HG02623 (cell line): ENCODE data around the gene HACL1.

ENCODE experiments used
- ATAC-seq: cut with Tn5 transposase; IDR thresholded peaks from one replicate; pipeline ENCODE4 v1.9.1; 2021; ENCODE audit warnings: moderate library complexity; ENCODE audit not compliant: unreplicated experiment

Gene HACL1

GRCh38 chr3:15531346-15531745, 70.0 kb downstream of the HACL1 start:
- no peak for ATAC-seq

GRCh38 chr3:15528854-15529537, 72.4 kb downstream of the HACL1 start:
- ATAC-seq, result no peak

GRCh38 chr3:15527031-15527459, 74.3 kb downstream of the HACL1 start:
- ATAC-seq, result no peak

- ATAC-seq, result no peak
These were observed 75.6 kb downstream of the HACL1 start for GRCh38 chr3:15525790-15526189.

GRCh38 chr3:15523660-15524417, 77.5 kb downstream of the HACL1 start:
- ATAC-seq, result no peak

- ATAC-seq, result no peak
These were observed 79.4 kb downstream of the HACL1 start for GRCh38 chr3:15522016-15522415.

- no peak for ATAC-seq
These were observed 79.8 kb downstream of the HACL1 start, which contains the start of gene COLQ for GRCh38 chr3:15521573-15521965. COLQ (minus strand) TSS chr3:15521706; CDS start chr3:15521625, 81 bp downstream.

- ATAC-seq, result no peak
These were observed 80.4 kb downstream of the HACL1 start for GRCh38 chr3:15520804-15521572.

- no peak for ATAC-seq
These were observed 81.2 kb downstream of the HACL1 start for GRCh38 chr3:15520185-15520584.

GRCh38 chr3:15519096-15519495, 82.3 kb downstream of the HACL1 start:
- no peak for ATAC-seq

GRCh38 chr3:15514663-15515340, 86.6 kb downstream of the HACL1 start:
- ATAC-seq, result no peak

- no peak for ATAC-seq
These were observed 87.3 kb downstream of the HACL1 start for GRCh38 chr3:15513810-15514662.

GRCh38 chr3:15513116-15513515, 88.3 kb downstream of the HACL1 start:
- ATAC-seq, result no peak

GRCh38 chr3:15512166-15512565, 89.2 kb downstream of the HACL1 start:
- ATAC-seq, result no peak

GRCh38 chr3:15511156-15511555, 90.2 kb downstream of the HACL1 start:
- ATAC-seq, result no peak
